SH-SY5Y (cell line): ENCODE data around the gene KERA.

Source experiments
- GATA2 ChIP-seq: IDR thresholded peaks from 2 replicates; pipeline ENCODE4 v1.6.1; 2011; ENCODE audit warnings: mild to moderate bottlenecking, low read depth, low read length
- GATA3 ChIP-seq: IDR thresholded peaks from 2 replicates; pipeline ENCODE4 v1.6.1; 2011; ENCODE audit warnings: low read depth, mild to moderate bottlenecking, low read length, moderate library complexity

- TF ChIP-seq GATA3, result no peak
- no peak for TF ChIP-seq GATA2
Measured at GRCh38 chr12:91004872-91005271, 53.0 kb downstream of the KERA start, which contains the start of gene EPYC.
